GM23338 (cell line): ENCODE results near the gene SPRYD7. TPM values are rescaled to one million over a fixed set of nuclear protein-coding genes. Genes with fewer than 3 reads are reported as not detected.

Experiments used
- ATAC-seq: fragments of 200-7000 bp; cut with Tn5 transposase; 3 replicates; pipeline ENCODE4 v1.9.1; 2020
- DNase-seq: peaks from one replicate; pipeline ENCODE4 v3.0.0-alpha.2; 2015; ENCODE audit warnings: low spot score
- H2AFZ ChIP-seq: fragments of 200-600 bp; sonication (generic); 2 replicates; pipeline ENCODE4 v1.8.0; 2016; ENCODE audit warnings: antibody characterized with exemption, mild to moderate bottlenecking, moderate library complexity
- H3F3A ChIP-seq: fragments of 200-600 bp; sonication (generic); replicated peaks from 2 replicates; pipeline ENCODE4 v1.8.0; 2017; ENCODE audit warnings: antibody characterized with exemption, mixed run types, low read depth
- H3K27ac ChIP-seq: fragments of 200-600 bp; sonication (generic); 2 replicates; pipeline ENCODE4 v1.6.1; 2016; ENCODE audit warnings: low read depth
- H3K27me3 ChIP-seq: fragments of 200-600 bp; sonication (generic); 2 replicates; pipeline ENCODE4 v1.8.0; 2016; ENCODE audit warnings: mild to moderate bottlenecking, mixed run types, moderate library complexity; ENCODE audit not compliant: insufficient read depth
- H3K36me3 ChIP-seq: fragments of 200-600 bp; sonication (generic); 2 replicates; pipeline ENCODE4 v1.8.0; 2016; ENCODE audit warnings: mild to moderate bottlenecking; ENCODE audit not compliant: insufficient read depth
- H3K4me1 ChIP-seq: fragments of 200-600 bp; sonication (generic); 2 replicates; pipeline ENCODE4 v1.8.0; 2016; ENCODE audit warnings: mild to moderate bottlenecking, moderate library complexity; ENCODE audit not compliant: insufficient read depth
- H3K4me2 ChIP-seq: fragments of 200-600 bp; sonication (generic); 2 replicates; pipeline ENCODE4 v1.7.1; 2017; ENCODE audit warnings: mixed run types
- H3K4me3 ChIP-seq: fragments of 200-600 bp; sonication (generic); 2 replicates; pipeline ENCODE4 v1.6.1; 2016; ENCODE audit warnings: mixed run types
- H3K79me2 ChIP-seq: fragments of 200-600 bp; sonication (generic); replicated peaks from 2 replicates; pipeline ENCODE4 v1.8.0; 2017; ENCODE audit warnings: mild to moderate bottlenecking; ENCODE audit not compliant: insufficient read depth
- H3K9me2 ChIP-seq: fragments of 200-600 bp; sonication (generic); 2 replicates; pipeline ENCODE4 v1.8.0; 2017; ENCODE audit not compliant: insufficient read depth
- H4K20me1 ChIP-seq: fragments of 200-600 bp; sonication (generic); replicated peaks from 2 replicates; pipeline ENCODE4 v1.8.0; 2017; ENCODE audit warnings: mild to moderate bottlenecking; ENCODE audit not compliant: insufficient read depth
- H3K27ac Mint-ChIP-seq: 2 replicates; pipeline ENCODE4 v1.8.0; 2020; ENCODE audit warnings: inconsistent platforms, mild to moderate bottlenecking, moderate library complexity, mixed read lengths
- H3K27me3 Mint-ChIP-seq: 3 replicates; pipeline ENCODE4 v1.8.0; 2022; ENCODE audit warnings: low read depth, mild to moderate bottlenecking, moderate library complexity, mixed read lengths, inconsistent platforms; ENCODE audit not compliant: insufficient read depth, poor library complexity
- H3K36me3 Mint-ChIP-seq: 3 replicates; pipeline ENCODE4 v1.8.0; 2021; ENCODE audit warnings: low read depth, mild to moderate bottlenecking, inconsistent platforms, moderate library complexity, mixed read lengths
- H3K4me1 Mint-ChIP-seq: 3 replicates; pipeline ENCODE4 v1.8.0; 2020; ENCODE audit warnings: mild to moderate bottlenecking, inconsistent platforms, mixed read lengths
- H3K4me3 Mint-ChIP-seq: 3 replicates; pipeline ENCODE4 v1.8.0; 2021; ENCODE audit warnings: moderate library complexity, mild to moderate bottlenecking, inconsistent platforms, mixed read lengths
- H3K9me3 Mint-ChIP-seq: 3 replicates; pipeline ENCODE4 v1.8.0; 2020; ENCODE audit warnings: moderate library complexity, mild to moderate bottlenecking, inconsistent platforms, mixed read lengths
- CREB1 ChIP-seq: fragments of 250-450 bp; sonication (Bioruptor Pico); IDR thresholded peaks from 2 replicates; pipeline ENCODE4 v1.5.0; 2020; ENCODE audit warnings: low read depth, mild to moderate bottlenecking, moderate library complexity
- EZH2 ChIP-seq: fragments of 200-600 bp; sonication (generic); IDR thresholded peaks from one replicate; pipeline ENCODE4 v1.8.0; 2017; ENCODE audit warnings: antibody characterized with exemption, mild to moderate bottlenecking, low read depth; ENCODE audit not compliant: unreplicated experiment
- EZH2phosphoT487 ChIP-seq: fragments of 200-600 bp; sonication (generic); IDR thresholded peaks from one replicate; pipeline ENCODE4 v1.8.1; 2018; ENCODE audit warnings: antibody characterized with exemption; ENCODE audit not compliant: unreplicated experiment
- JUNB ChIP-seq: IDR thresholded peaks from one replicate; pipeline ENCODE4 v1.6.1; 2016; ENCODE audit warnings: antibody characterized with exemption; ENCODE audit not compliant: unreplicated experiment
- NANOG ChIP-seq: IDR thresholded peaks from 2 replicates; pipeline ENCODE4 v1.6.1; 2016; ENCODE audit warnings: antibody characterized with exemption, borderline replicate concordance
- POLR2AphosphoS5 ChIP-seq: IDR thresholded peaks from 2 replicates; pipeline ENCODE4 v1.6.1; 2016; ENCODE audit warnings: antibody characterized with exemption, low read depth
- STAT1 ChIP-seq: IDR thresholded peaks from one replicate; pipeline ENCODE4 v1.6.1; 2016; ENCODE audit warnings: antibody characterized with exemption; ENCODE audit not compliant: unreplicated experiment
- ZNF114 ChIP-seq: fragments of 250-450 bp; sonication (Bioruptor Pico); IDR thresholded peaks from 2 replicates; pipeline ENCODE4 v1.5.0; 2020; ENCODE audit warnings: mild to moderate bottlenecking, moderate library complexity
- ZNF331 ChIP-seq: fragments of 250-450 bp; sonication (Bioruptor Pico); IDR thresholded peaks from 2 replicates; pipeline ENCODE4 v1.5.0; 2020; ENCODE audit warnings: low read depth, mild to moderate bottlenecking, moderate library complexity
- polyA plus RNA-seq: library from polyadenylated mRNA; unstranded; fragments of >200 nt; fragmentation: Nextera tagmentation; extraction: Ambion mirVana; gene quantifications from 2 replicates; pipeline ENCODE4 v1.2.1, GENCODE V29; 2016
- total RNA-seq: library from RNA; depleted of rRNA; stranded (reverse); fragments of >200 nt; shearing (Covaris generic); gene quantifications from 2 replicates; pipeline ENCODE4 v1.2.3, GENCODE V29; 2014
- TF ChIP-seq, protein P1 (sequence below), 2 experiments: fragments of 200-600 bp in 1 of 2; sonication (generic) in 1 of 2; conservative IDR thresholded peaks; 2 replicates each; pipeline versions ENCODE4 v1.5.1 to v1.6.1; 2016 to 2017; ENCODE audit warnings: antibody characterized with exemption in 2 of 2, low read depth in 2 of 2, mild to moderate bottlenecking in 2 of 2, moderate library complexity in 1 of 2
- TF ChIP-seq, protein P2 (sequence below): fragments of 250-450 bp; sonication (Bioruptor Pico); IDR thresholded peaks from 2 replicates; pipeline ENCODE4 v1.5.0; 2020; ENCODE audit warnings: mild to moderate bottlenecking, moderate library complexity
- TF ChIP-seq, protein P3 (sequence below): IDR thresholded peaks from one replicate; pipeline ENCODE4 v1.6.1; 2018; ENCODE audit warnings: antibody characterized with exemption; ENCODE audit not compliant: unreplicated experiment
- TF ChIP-seq, protein P4 (sequence below): IDR thresholded peaks from 2 replicates; pipeline ENCODE4 v1.6.1; 2016; ENCODE audit warnings: antibody characterized with exemption

Gene SPRYD7
- total and polyA plus RNA-seq, 2 experiments from 2014 or later, result 2.9 to 7.4 TPM

DNA sequence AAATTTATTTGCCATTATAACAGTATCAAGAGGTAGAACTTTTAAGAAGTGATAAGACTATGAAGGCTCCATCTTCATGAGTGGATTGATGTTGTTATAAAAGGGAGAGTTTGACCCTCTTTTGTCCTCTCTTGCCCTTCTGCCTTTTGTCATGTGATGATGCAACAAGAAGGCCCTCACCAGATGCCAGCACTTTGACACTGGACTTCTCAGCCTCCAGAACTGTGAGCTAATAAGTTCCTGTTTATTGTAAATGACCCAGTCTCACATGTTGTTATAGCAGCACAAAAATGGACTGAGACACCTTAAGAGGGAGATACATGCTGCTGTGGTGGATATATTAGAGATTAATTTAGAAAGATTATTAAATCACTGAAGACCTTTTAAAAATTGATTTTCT is 71.6 kb downstream of the SPRYD7 start:
- Mint-ChIP-seq H3K9me3 (peaks cover 30% of the 10 kb centered on the region), H3K27ac (no peak overlapping the region), H3K27me3 (no peaks in the 10 kb centered on the region), H3K36me3 (no peaks in the 10 kb centered on the region; the same call in 2 of the 3 replicates), H3K4me1 (no peaks in the 10 kb centered on the region; the same call in 2 of the 3 replicates), H3K4me3 (no peak overlapping the region)
- no peak overlapping the region for H3K4me3 ChIP-seq
- ATAC-seq (no peak), DNase-seq (no peak)
- H3K27ac ChIP-seq, result no peak overlapping the region
- H3K9me2 ChIP-seq, result peaks cover 3% of the 10 kb centered on the region; the same call in 1 of the 2 replicates
- H3F3A ChIP-seq, result no peaks in the 10 kb centered on the region
- no peak overlapping the region for H2AFZ ChIP-seq
- H4K20me1 ChIP-seq, result no peaks in the 10 kb centered on the region
- TF ChIP-seq, protein P1, sequence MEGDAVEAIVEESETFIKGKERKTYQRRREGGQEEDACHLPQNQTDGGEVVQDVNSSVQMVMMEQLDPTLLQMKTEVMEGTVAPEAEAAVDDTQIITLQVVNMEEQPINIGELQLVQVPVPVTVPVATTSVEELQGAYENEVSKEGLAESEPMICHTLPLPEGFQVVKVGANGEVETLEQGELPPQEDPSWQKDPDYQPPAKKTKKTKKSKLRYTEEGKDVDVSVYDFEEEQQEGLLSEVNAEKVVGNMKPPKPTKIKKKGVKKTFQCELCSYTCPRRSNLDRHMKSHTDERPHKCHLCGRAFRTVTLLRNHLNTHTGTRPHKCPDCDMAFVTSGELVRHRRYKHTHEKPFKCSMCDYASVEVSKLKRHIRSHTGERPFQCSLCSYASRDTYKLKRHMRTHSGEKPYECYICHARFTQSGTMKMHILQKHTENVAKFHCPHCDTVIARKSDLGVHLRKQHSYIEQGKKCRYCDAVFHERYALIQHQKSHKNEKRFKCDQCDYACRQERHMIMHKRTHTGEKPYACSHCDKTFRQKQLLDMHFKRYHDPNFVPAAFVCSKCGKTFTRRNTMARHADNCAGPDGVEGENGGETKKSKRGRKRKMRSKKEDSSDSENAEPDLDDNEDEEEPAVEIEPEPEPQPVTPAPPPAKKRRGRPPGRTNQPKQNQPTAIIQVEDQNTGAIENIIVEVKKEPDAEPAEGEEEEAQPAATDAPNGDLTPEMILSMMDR (conservative IDR thresholded peaks at IDR 0.05; ENCODE audit: low read depth in 2 of 2), result no peak
- no peak for TF ChIP-seq JUNB
- no peak for TF ChIP-seq STAT1
- TF ChIP-seq, protein P2, sequence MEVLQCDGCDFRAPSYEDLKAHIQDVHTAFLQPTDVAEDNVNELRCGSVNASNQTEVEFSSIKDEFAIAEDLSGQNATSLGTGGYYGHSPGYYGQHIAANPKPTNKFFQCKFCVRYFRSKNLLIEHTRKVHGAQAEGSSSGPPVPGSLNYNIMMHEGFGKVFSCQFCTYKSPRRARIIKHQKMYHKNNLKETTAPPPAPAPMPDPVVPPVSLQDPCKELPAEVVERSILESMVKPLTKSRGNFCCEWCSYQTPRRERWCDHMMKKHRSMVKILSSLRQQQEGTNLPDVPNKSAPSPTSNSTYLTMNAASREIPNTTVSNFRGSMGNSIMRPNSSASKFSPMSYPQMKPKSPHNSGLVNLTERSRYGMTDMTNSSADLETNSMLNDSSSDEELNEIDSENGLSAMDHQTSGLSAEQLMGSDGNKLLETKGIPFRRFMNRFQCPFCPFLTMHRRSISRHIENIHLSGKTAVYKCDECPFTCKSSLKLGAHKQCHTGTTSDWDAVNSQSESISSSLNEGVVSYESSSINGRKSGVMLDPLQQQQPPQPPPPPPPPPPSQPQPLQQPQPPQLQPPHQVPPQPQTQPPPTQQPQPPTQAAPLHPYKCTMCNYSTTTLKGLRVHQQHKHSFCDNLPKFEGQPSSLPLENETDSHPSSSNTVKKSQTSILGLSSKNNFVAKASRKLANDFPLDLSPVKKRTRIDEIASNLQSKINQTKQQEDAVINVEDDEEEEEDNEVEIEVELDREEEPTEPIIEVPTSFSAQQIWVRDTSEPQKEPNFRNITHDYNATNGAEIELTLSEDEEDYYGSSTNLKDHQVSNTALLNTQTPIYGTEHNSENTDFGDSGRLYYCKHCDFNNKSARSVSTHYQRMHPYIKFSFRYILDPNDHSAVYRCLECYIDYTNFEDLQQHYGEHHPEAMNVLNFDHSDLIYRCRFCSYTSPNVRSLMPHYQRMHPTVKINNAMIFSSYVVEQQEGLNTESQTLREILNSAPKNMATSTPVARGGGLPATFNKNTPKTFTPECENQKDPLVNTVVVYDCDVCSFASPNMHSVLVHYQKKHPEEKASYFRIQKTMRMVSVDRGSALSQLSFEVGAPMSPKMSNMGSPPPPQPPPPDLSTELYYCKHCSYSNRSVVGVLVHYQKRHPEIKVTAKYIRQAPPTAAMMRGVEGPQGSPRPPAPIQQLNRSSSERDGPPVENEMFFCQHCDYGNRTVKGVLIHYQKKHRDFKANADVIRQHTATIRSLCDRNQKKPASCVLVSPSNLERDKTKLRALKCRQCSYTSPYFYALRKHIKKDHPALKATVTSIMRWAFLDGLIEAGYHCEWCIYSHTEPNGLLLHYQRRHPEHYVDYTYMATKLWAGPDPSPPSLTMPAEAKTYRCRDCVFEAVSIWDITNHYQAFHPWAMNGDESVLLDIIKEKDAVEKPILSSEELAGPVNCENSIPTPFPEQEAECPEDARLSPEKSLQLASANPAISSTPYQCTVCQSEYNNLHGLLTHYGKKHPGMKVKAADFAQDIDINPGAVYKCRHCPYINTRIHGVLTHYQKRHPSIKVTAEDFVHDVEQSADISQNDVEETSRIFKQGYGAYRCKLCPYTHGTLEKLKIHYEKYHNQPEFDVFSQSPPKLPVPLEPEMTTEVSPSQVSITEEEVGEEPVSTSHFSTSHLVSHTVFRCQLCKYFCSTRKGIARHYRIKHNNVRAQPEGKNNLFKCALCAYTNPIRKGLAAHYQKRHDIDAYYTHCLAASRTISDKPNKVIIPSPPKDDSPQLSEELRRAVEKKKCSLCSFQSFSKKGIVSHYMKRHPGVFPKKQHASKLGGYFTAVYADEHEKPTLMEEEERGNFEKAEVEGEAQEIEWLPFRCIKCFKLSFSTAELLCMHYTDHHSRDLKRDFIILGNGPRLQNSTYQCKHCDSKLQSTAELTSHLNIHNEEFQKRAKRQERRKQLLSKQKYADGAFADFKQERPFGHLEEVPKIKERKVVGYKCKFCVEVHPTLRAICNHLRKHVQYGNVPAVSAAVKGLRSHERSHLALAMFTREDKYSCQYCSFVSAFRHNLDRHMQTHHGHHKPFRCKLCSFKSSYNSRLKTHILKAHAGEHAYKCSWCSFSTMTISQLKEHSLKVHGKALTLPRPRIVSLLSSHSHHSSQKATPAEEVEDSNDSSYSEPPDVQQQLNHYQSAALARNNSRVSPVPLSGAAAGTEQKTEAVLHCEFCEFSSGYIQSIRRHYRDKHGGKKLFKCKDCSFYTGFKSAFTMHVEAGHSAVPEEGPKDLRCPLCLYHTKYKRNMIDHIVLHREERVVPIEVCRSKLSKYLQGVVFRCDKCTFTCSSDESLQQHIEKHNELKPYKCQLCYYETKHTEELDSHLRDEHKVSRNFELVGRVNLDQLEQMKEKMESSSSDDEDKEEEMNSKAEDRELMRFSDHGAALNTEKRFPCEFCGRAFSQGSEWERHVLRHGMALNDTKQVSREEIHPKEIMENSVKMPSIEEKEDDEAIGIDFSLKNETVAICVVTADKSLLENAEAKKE (CRISPR knock-in tag), result no peak
- TF ChIP-seq POLR2AphosphoS5, result no peak
- TF ChIP-seq, protein P3, sequence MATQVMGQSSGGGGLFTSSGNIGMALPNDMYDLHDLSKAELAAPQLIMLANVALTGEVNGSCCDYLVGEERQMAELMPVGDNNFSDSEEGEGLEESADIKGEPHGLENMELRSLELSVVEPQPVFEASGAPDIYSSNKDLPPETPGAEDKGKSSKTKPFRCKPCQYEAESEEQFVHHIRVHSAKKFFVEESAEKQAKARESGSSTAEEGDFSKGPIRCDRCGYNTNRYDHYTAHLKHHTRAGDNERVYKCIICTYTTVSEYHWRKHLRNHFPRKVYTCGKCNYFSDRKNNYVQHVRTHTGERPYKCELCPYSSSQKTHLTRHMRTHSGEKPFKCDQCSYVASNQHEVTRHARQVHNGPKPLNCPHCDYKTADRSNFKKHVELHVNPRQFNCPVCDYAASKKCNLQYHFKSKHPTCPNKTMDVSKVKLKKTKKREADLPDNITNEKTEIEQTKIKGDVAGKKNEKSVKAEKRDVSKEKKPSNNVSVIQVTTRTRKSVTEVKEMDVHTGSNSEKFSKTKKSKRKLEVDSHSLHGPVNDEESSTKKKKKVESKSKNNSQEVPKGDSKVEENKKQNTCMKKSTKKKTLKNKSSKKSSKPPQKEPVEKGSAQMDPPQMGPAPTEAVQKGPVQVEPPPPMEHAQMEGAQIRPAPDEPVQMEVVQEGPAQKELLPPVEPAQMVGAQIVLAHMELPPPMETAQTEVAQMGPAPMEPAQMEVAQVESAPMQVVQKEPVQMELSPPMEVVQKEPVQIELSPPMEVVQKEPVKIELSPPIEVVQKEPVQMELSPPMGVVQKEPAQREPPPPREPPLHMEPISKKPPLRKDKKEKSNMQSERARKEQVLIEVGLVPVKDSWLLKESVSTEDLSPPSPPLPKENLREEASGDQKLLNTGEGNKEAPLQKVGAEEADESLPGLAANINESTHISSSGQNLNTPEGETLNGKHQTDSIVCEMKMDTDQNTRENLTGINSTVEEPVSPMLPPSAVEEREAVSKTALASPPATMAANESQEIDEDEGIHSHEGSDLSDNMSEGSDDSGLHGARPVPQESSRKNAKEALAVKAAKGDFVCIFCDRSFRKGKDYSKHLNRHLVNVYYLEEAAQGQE, result no peak
- TF ChIP-seq EZH2, result no peak
- TF ChIP-seq EZH2phosphoT487, result no peak
- no peak for TF ChIP-seq NANOG
- TF ChIP-seq, protein P4, sequence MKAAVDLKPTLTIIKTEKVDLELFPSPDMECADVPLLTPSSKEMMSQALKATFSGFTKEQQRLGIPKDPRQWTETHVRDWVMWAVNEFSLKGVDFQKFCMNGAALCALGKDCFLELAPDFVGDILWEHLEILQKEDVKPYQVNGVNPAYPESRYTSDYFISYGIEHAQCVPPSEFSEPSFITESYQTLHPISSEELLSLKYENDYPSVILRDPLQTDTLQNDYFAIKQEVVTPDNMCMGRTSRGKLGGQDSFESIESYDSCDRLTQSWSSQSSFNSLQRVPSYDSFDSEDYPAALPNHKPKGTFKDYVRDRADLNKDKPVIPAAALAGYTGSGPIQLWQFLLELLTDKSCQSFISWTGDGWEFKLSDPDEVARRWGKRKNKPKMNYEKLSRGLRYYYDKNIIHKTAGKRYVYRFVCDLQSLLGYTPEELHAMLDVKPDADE, result no peak
- no peak for TF ChIP-seq ZNF331 (CRISPR knock-in tag)
- no peak for TF ChIP-seq ZNF114 (CRISPR knock-in tag)
- no peak for TF ChIP-seq CREB1 (CRISPR knock-in tag)
- no peaks in the 10 kb centered on the region for H3K79me2 ChIP-seq
- H3K4me2 ChIP-seq, result no peak overlapping the region
- no peaks in the 10 kb centered on the region for H3K36me3 ChIP-seq
- H3K27me3 ChIP-seq, result no peaks in the 10 kb centered on the region
- H3K4me1 ChIP-seq, result no peaks in the 10 kb centered on the region
